HCT116 (cell line): ENCODE data around the gene MAGEA4. TPM values are rescaled to one million over a fixed set of nuclear protein-coding genes. Genes with fewer than 3 reads are reported as not detected.

Experiments used
- ATAC-seq: fragments of 200-7000 bp; cut with Tn5 transposase; 2 replicates; pipeline ENCODE4 v1.9.1; 2020; ENCODE audit warnings: mild to moderate bottlenecking, moderate library complexity
- BruUV-seq: library from RNA; stranded (reverse); fragments of 400-500 nt; replicated peaks from 2 replicates; lab custom pipeline; 2021; lab: Mats Ljungman, UMichigan
- CTCF ChIA-PET: fragments of 300-600 bp; sonication (Branson Sonifier 250); formaldehyde crosslinking; loops from one replicate; lab custom pipeline; 2021; ENCODE audit warnings: antibody characterized with exemption; lab: Charles Lee
- POLR2A ChIA-PET: fragments of 300-600, 350-600 bp; sonication (Branson Sonifier 250); formaldehyde crosslinking; loops from one replicate; lab custom pipeline; 2021; ENCODE audit warnings: antibody characterized with exemption; lab: Charles Lee
- RAD21 ChIA-PET, 2 experiments: fragments of 300-600 bp; sonication (Branson Sonifier 250); formaldehyde crosslinking; loops; one replicate each; lab custom pipeline; 2023; ENCODE audit warnings: low total read pairs in 2 of 2; ENCODE audit not compliant: uncharacterized antibody in 2 of 2, unreplicated experiment in 2 of 2, low non-redundant PET in 1 of 2; lab: Charles Lee
- DNase-seq: peaks from one replicate; pipeline ENCODE4 v3.0.0-alpha.2; 2010; ENCODE audit warnings: low read depth, low spot score
- H2AFZ ChIP-seq: fragments of 200-600 bp; shearing (Covaris generic), sonication (generic); 2 replicates; pipeline ENCODE4 v1.6.1; 2017; ENCODE audit warnings: low read depth, mixed run types, mixed read lengths, antibody characterized with exemption, low read length; ENCODE audit not compliant: poor library complexity, severe bottlenecking
- H3K27ac ChIP-seq: 2 replicates; pipeline ENCODE4 v1.5.1; 2012; ENCODE audit warnings: low read depth, low read length
- H3K27me3 ChIP-seq: fragments of 200-600 bp; sonication (generic); 2 replicates; pipeline ENCODE4 v1.6.1; 2016; ENCODE audit warnings: mixed run types, low read length, mixed read lengths; ENCODE audit not compliant: insufficient read depth
- H3K36me3 ChIP-seq, 2 experiments: fragments of 200-500 bp in 1 of 2; fragments of 200-600 bp in 1 of 2; sonication (Bioruptor generic) in 1 of 2; sonication (generic) in 1 of 2; 2 replicates each; pipeline versions ENCODE4 v1.5.1 to v1.6.1; 2014 to 2016; ENCODE audit warnings: low read length in 2 of 2, inconsistent platforms in 1 of 2, mixed read lengths in 1 of 2, mixed run types in 1 of 2; ENCODE audit not compliant: insufficient read depth in 2 of 2, control insufficient read depth in 1 of 2
- H3K4me1 ChIP-seq, 2 experiments: fragments of 200-600 bp in 1 of 2; sonication (generic) in 1 of 2; 2 replicates each; pipeline versions ENCODE4 v1.5.1 to v1.6.1; 2012 to 2017; ENCODE audit warnings: low read length in 2 of 2, inconsistent platforms in 1 of 2, mild to moderate bottlenecking in 1 of 2, mixed read lengths in 1 of 2, mixed run types in 1 of 2, moderate library complexity in 1 of 2; ENCODE audit not compliant: insufficient read depth in 2 of 2, control insufficient read depth in 1 of 2
- H3K4me2 ChIP-seq: fragments of 200-600 bp; sonication (generic); 2 replicates; pipeline ENCODE4 v1.6.1; 2017; ENCODE audit warnings: mixed run types, low read length, mixed read lengths
- H3K4me3 ChIP-seq, 2 experiments: fragments of 200-600 bp in 1 of 2; sonication (generic) in 1 of 2; replicated peaks in 1 of 2; 2 replicates each; pipeline ENCODE4 v1.5.1; 2011 to 2016; ENCODE audit warnings: low read length in 2 of 2, control low read depth in 1 of 2, low read depth in 1 of 2, mild to moderate bottlenecking in 1 of 2, mixed read lengths in 1 of 2, mixed run types in 1 of 2
- H3K79me2 ChIP-seq: fragments of 200-600 bp; sonication (generic); 2 replicates; pipeline ENCODE4 v1.6.1; 2017; ENCODE audit warnings: mild to moderate bottlenecking, mixed run types, low read length, moderate library complexity, mixed read lengths; ENCODE audit not compliant: insufficient read depth
- H3K9ac ChIP-seq: fragments of 200-600 bp; sonication (generic); 2 replicates; pipeline ENCODE4 v1.6.1; 2016; ENCODE audit warnings: low read length, mixed read lengths
- H3K9me2 ChIP-seq: fragments of 200-600 bp; sonication (generic), shearing (Covaris generic); 2 replicates; pipeline ENCODE4 v1.6.1; 2017; ENCODE audit warnings: mixed run types, mild to moderate bottlenecking, moderate library complexity; ENCODE audit not compliant: insufficient read depth
- H3K9me3 ChIP-seq, 2 experiments: fragments of 200-500 bp in 1 of 2; fragments of 200-600 bp in 1 of 2; sonication (Bioruptor generic) in 1 of 2; sonication (generic) in 1 of 2; 2 replicates each; pipeline ENCODE4 v1.6.1; 2014 to 2017; ENCODE audit warnings: low read length in 2 of 2, mixed read lengths in 2 of 2, inconsistent platforms in 1 of 2, low read depth in 1 of 2, mild to moderate bottlenecking in 1 of 2, mixed run types in 1 of 2, moderate library complexity in 1 of 2; ENCODE audit not compliant: control insufficient read depth in 1 of 2, insufficient read depth in 1 of 2
- H4K20me1 ChIP-seq: fragments of 200-600 bp; sonication (generic), shearing (Covaris generic); 2 replicates; pipeline ENCODE4 v1.6.1; 2017; ENCODE audit warnings: mixed run types, mild to moderate bottlenecking, moderate library complexity; ENCODE audit not compliant: insufficient read depth
- JUND ChIP-seq: IDR thresholded peaks from 2 replicates; pipeline ENCODE4 v1.6.1; 2012
- SP1 ChIP-seq: IDR thresholded peaks from 2 replicates; pipeline ENCODE4 v1.6.1; 2012; ENCODE audit warnings: low read depth
- intact Hi-C: fragments of 100-400 bp; cut with micrococcal nuclease; formaldehyde crosslinking; loops from 2 replicates; pipeline ENCODE4 v1.10.0; 2022
- total RNA-seq: library from RNA; stranded (reverse); gene quantifications from one replicate; pipeline ENCODE4 v1.2.1, GENCODE V29; 2021; ENCODE audit not compliant: unreplicated experiment
- TF ChIP-seq, protein P1 (sequence below): IDR thresholded peaks from 2 replicates; pipeline ENCODE4 v1.6.1; 2012; ENCODE audit warnings: low read depth

MAGEA4 gene
- total RNA-seq, 1 experiment from 2014 or later = not detected

DNA sequence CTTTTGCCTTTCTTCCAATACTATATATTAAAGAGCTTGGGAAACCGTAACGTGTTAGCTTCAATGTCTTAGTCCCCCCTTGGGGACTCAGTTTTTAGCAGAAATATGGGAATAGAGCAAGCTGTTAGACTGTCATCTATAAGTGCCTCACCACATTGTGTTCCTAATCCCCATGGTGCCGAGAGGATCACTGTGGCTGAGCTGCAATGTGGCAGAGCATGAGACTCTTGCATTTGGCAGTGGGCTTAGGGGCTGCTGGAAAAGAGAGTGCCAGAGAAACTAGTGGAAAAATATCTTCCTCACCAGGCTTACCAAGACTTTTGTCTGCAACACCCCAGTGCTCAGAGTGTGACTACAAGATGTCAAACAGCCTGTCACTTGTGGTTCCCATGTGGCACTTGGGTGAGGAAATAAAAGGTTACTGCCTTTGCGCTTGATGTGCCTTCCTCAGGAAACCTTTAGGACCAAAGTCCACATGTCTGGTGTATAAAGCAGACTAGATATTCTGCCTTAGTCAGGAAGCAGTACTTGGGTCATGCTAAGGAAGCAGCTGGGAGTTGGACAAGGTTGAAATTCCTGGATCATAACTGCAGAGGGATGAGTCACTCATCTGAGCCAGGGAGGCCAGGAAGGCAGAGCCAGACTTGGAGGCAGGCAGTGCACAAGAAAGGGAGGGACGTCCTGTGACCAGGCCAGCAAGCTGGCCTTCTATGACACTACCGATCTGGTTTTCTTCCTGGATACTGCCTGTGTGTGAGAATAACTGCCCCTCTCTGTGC is 9.7 kb upstream of the MAGEA4 start (continued):
- TF ChIP-seq, protein P1, sequence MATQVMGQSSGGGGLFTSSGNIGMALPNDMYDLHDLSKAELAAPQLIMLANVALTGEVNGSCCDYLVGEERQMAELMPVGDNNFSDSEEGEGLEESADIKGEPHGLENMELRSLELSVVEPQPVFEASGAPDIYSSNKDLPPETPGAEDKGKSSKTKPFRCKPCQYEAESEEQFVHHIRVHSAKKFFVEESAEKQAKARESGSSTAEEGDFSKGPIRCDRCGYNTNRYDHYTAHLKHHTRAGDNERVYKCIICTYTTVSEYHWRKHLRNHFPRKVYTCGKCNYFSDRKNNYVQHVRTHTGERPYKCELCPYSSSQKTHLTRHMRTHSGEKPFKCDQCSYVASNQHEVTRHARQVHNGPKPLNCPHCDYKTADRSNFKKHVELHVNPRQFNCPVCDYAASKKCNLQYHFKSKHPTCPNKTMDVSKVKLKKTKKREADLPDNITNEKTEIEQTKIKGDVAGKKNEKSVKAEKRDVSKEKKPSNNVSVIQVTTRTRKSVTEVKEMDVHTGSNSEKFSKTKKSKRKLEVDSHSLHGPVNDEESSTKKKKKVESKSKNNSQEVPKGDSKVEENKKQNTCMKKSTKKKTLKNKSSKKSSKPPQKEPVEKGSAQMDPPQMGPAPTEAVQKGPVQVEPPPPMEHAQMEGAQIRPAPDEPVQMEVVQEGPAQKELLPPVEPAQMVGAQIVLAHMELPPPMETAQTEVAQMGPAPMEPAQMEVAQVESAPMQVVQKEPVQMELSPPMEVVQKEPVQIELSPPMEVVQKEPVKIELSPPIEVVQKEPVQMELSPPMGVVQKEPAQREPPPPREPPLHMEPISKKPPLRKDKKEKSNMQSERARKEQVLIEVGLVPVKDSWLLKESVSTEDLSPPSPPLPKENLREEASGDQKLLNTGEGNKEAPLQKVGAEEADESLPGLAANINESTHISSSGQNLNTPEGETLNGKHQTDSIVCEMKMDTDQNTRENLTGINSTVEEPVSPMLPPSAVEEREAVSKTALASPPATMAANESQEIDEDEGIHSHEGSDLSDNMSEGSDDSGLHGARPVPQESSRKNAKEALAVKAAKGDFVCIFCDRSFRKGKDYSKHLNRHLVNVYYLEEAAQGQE = no peak

DNA sequence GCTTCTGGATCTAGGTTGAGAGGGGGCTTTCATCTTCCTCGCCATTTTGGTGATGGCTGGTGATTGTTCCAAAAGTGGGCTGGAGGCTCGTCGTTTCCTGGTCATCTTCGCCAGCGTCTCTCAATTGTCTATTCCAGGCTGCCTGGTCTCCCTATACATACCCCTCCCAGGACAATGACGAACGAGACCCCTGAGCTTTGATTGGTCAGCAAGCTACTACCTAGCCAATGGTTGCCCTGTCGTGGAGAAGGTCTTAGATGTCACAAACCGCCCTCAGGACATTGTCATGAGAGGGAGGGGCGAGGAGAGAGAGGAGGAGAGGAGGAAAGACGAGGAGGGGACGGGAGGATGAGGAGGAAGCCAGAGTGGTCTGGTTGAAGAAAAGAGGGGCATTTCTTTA is 7.7 kb upstream of the MAGEA4 start:
- no peak overlapping the region for H3K4me3 ChIP-seq
- TF ChIP-seq SP1 = no peak
- no peak for TF ChIP-seq JUND
- TF ChIP-seq, protein P1 = no peak
- TF ChIP-seq, all 23 proteins: peak for 0
- Histone ChIP-seq H3K9me2 (no peaks in the 10 kb centered on the region), H3K9ac (no peak overlapping the region), H3K4me1 (peaks cover 0 to 12% of the 10 kb centered on the region in 2 experiments; a peak in 2 of 4 replicates), H3K9me3 (no peaks in the 10 kb centered on the region), H2AFZ (no peak overlapping the region), H3K27me3 (no peaks in the 10 kb centered on the region), H3K79me2 (no peaks in the 10 kb centered on the region), H3K36me3 (no peaks in the 10 kb centered on the region), H3K4me2 (no peak overlapping the region), H4K20me1 (no peaks in the 10 kb centered on the region), H3K27ac (no peak overlapping the region)
- no TSS peak for BruUV-seq
- ATAC-seq (no peak), DNase-seq (no peak)
- intact Hi-C loops = no loop called here
- ChIA-PET RAD21 (no interaction called here), POLR2A (no interaction called here), CTCF (no interaction called here)
